Gastrocnemius medialis (tissue), 4 donors: Measurements from ENCODE around the gene TAOK3.
"Not testable (repeated sequence)": the region's sequence is repeated elsewhere in the genome, so short reads cannot be mapped to it uniquely, and the experiment has no call there.

ENCODE experiments used
- POLR2A ChIP-seq, 2 donors: fragments of 450-650 bp; IDR thresholded peaks; one replicate each; pipeline ENCODE4 v1.6.1; 2017; ENCODE audit warnings: antibody characterized with exemption in 2 of 2, mild to moderate bottlenecking in 2 of 2, moderate library complexity in 2 of 2
- TF ChIP-seq, protein P1 (sequence below), 5 experiments: fragments of 450-650 bp in 3 of 5; fragments of 200-600 bp in 2 of 5; sonication (generic) in 2 of 5; IDR thresholded peaks in 4 of 5; conservative IDR thresholded peaks in 1 of 5; 1 replicate in 4 of 5; 2 replicates in 1 of 5; pipeline ENCODE4 v1.5.1; 2016 to 2019; ENCODE audit warnings: antibody characterized with exemption in 5 of 5, mild to moderate bottlenecking in 3 of 5, moderate library complexity in 3 of 5

GRCh38 chr12:118278288-118278687 is 94.4 kb downstream of the TAOK3 start:
- TF ChIP-seq, protein P1, sequence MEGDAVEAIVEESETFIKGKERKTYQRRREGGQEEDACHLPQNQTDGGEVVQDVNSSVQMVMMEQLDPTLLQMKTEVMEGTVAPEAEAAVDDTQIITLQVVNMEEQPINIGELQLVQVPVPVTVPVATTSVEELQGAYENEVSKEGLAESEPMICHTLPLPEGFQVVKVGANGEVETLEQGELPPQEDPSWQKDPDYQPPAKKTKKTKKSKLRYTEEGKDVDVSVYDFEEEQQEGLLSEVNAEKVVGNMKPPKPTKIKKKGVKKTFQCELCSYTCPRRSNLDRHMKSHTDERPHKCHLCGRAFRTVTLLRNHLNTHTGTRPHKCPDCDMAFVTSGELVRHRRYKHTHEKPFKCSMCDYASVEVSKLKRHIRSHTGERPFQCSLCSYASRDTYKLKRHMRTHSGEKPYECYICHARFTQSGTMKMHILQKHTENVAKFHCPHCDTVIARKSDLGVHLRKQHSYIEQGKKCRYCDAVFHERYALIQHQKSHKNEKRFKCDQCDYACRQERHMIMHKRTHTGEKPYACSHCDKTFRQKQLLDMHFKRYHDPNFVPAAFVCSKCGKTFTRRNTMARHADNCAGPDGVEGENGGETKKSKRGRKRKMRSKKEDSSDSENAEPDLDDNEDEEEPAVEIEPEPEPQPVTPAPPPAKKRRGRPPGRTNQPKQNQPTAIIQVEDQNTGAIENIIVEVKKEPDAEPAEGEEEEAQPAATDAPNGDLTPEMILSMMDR (IDR thresholded peaks at IDR 0.05 in 4 of 5, conservative IDR thresholded peaks at IDR 0.05 in 1 of 5): not testable (repeated sequence)
- TF ChIP-seq POLR2A (IDR thresholded peaks at IDR 0.05): not testable (repeated sequence)
